Measurements from ENCODE around the gene OPN3. TPM values are rescaled to one million over a fixed set of nuclear protein-coding genes. Genes with fewer than 3 reads are reported as not detected.

OPN3 gene
- total RNA-seq, 1 experiment from 2014 or later = 7.8 TPM

DNA sequence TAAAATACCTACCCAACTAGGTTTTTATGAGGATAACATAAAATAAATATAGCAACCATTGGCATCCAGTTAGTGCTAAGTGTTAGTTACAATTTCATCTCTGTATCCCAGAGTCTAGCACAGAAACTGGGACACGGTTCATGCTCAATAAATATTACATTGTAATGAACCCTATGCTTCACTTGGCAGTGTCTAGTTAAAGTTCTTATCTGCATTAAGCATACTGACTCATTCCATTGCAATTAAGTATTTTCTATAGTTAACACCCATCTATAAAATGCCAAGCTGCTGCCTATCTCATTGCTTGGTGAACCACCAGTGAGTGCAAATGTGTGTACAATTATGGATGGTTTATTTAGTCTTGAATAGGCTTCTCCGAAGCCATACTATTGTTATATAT, 15.2 kb downstream of the OPN3 start:
- Histone ChIP-seq H3K4me3 (ENCODE audit: low read depth, low read length) (no peak overlapping the region), H3K27me3 (replicated peaks; ENCODE audit: control insufficient read depth, insufficient read depth, low read length) (no peaks in the 10 kb centered on the region), H3K9me3 (no peaks in the 10 kb centered on the region), H3K4me1 (no peaks in the 10 kb centered on the region), H3K36me3 (ENCODE audit: control insufficient read depth, insufficient read depth, low read length) (no peaks in the 10 kb centered on the region)
- Mint-ChIP-seq H3K27me3 (ENCODE audit: insufficient read depth, unreplicated experiment) (no peaks in the 10 kb centered on the region), H3K4me3 (ENCODE audit: unreplicated experiment) (no peak overlapping the region), H3K36me3 (ENCODE audit: insufficient read depth, unreplicated experiment) (peaks cover 16% of the 10 kb centered on the region), H3K9me3 (ENCODE audit: unreplicated experiment) (no peaks in the 10 kb centered on the region), H3K4me1 (ENCODE audit: low read depth, unreplicated experiment) (no peaks in the 10 kb centered on the region), H3K27ac (ENCODE audit: unreplicated experiment) (no peak overlapping the region)
- TF ChIP-seq, protein P1, sequence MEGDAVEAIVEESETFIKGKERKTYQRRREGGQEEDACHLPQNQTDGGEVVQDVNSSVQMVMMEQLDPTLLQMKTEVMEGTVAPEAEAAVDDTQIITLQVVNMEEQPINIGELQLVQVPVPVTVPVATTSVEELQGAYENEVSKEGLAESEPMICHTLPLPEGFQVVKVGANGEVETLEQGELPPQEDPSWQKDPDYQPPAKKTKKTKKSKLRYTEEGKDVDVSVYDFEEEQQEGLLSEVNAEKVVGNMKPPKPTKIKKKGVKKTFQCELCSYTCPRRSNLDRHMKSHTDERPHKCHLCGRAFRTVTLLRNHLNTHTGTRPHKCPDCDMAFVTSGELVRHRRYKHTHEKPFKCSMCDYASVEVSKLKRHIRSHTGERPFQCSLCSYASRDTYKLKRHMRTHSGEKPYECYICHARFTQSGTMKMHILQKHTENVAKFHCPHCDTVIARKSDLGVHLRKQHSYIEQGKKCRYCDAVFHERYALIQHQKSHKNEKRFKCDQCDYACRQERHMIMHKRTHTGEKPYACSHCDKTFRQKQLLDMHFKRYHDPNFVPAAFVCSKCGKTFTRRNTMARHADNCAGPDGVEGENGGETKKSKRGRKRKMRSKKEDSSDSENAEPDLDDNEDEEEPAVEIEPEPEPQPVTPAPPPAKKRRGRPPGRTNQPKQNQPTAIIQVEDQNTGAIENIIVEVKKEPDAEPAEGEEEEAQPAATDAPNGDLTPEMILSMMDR (IDR thresholded peaks at IDR 0.05; ENCODE audit: insufficient read depth in 1 of 2, low read depth in 1 of 2, low read length in 1 of 2, severe bottlenecking in 1 of 2, unreplicated experiment in 1 of 2) = no peak
- DNase-seq = no peak
- ChIA-PET POLR2A (no interaction called here), CTCF (interaction anchor here (0.7 kb wide), 1 partner anchor 12 kb away, joined by 3 read pairs; no protein-coding TSS in a partner anchor)
- no TSS peak for BruUV-seq (replicated peaks)
- intact Hi-C loops (cut with micrococcal nuclease; ENCODE audit: unreplicated experiment) = no loop called here

DNA sequence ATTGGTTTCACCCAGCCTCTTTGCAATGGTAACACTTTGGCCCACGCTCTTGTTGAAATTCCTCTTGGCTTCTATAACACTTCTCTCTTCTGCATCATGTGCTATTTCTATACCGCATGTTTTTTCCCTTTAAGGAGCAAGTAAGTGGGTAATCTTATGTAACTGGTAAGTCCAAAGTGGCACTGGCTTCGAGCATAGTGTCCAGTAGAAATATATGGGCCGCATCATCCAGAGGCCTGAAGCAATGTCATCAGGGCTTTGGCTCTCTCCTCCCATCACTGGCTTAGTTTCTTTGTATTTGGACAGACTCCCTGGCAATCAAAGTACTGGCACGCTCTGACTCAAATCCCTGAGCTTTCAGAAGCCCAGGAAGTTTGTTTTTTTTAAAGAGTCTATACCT, 17.5 kb downstream of the OPN3 start:
- H3K4me1 ChIP-seq = no peaks in the 10 kb centered on the region
- BruUV-seq (replicated peaks) = no TSS peak
- no peaks in the 10 kb centered on the region for H3K27me3 ChIP-seq (replicated peaks; ENCODE audit: control insufficient read depth, insufficient read depth, low read length)
- no peaks in the 10 kb centered on the region for H3K9me3 ChIP-seq
- ChIA-PET POLR2A (no interaction called here), CTCF (no interaction called here)
- no peak overlapping the region for H3K27ac Mint-ChIP-seq (ENCODE audit: unreplicated experiment)
- H3K4me3 Mint-ChIP-seq (ENCODE audit: unreplicated experiment) = no peak overlapping the region
- DNase-seq = no peak
- intact Hi-C loops (cut with micrococcal nuclease; ENCODE audit: unreplicated experiment) = no loop called here
- no peaks in the 10 kb centered on the region for H3K9me3 Mint-ChIP-seq (ENCODE audit: unreplicated experiment)
- no peaks in the 10 kb centered on the region for H3K27me3 Mint-ChIP-seq (ENCODE audit: insufficient read depth, unreplicated experiment)
- TF ChIP-seq, protein P1 (IDR thresholded peaks at IDR 0.05; ENCODE audit: insufficient read depth in 1 of 2, low read depth in 1 of 2, low read length in 1 of 2, severe bottlenecking in 1 of 2, unreplicated experiment in 1 of 2) = no peak
- H3K4me3 ChIP-seq (ENCODE audit: low read depth, low read length) = no peak overlapping the region
- H3K36me3 ChIP-seq (ENCODE audit: control insufficient read depth, insufficient read depth, low read length) = no peaks in the 10 kb centered on the region
- peaks cover 16% of the 10 kb centered on the region for H3K36me3 Mint-ChIP-seq (ENCODE audit: insufficient read depth, unreplicated experiment)
- H3K4me1 Mint-ChIP-seq (ENCODE audit: low read depth, unreplicated experiment) = no peaks in the 10 kb centered on the region

DNA sequence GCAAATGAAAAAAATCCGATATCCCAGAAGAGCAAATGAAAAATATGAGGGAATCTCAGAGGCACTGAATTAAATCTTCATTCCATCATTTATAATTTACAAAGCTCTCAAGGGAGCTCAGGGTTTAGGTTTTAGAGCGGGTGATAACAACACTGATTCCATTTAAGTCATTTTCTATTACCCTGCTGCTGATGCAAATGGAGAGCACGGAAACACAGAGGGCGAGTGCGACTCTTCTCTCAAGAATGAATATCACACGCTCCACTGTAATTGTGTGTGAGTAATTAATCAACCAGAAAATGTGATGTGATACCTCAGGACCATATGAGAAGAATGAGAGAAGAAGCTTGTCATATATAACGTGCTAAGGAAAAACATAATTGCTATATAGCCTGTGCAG, 22.7 kb downstream of the OPN3 start:
- Histone ChIP-seq H3K4me3 (ENCODE audit: low read depth, low read length) (no peak overlapping the region), H3K36me3 (ENCODE audit: control insufficient read depth, insufficient read depth, low read length) (no peaks in the 10 kb centered on the region), H3K4me1 (no peaks in the 10 kb centered on the region), H3K9me3 (no peaks in the 10 kb centered on the region), H3K27me3 (replicated peaks; ENCODE audit: control insufficient read depth, insufficient read depth, low read length) (no peaks in the 10 kb centered on the region)
- no peak overlapping the region for H3K27ac Mint-ChIP-seq (ENCODE audit: unreplicated experiment)
- intact Hi-C loops (cut with micrococcal nuclease; ENCODE audit: unreplicated experiment) = no loop called here
- no peaks in the 10 kb centered on the region for H3K27me3 Mint-ChIP-seq (ENCODE audit: insufficient read depth, unreplicated experiment)
- peaks cover 21% of the 10 kb centered on the region for H3K4me1 Mint-ChIP-seq (ENCODE audit: low read depth, unreplicated experiment)
- DNase-seq = no peak
- peaks cover 7% of the 10 kb centered on the region for H3K36me3 Mint-ChIP-seq (ENCODE audit: insufficient read depth, unreplicated experiment)
- no peak overlapping the region for H3K4me3 Mint-ChIP-seq (ENCODE audit: unreplicated experiment)
- no TSS peak for BruUV-seq (replicated peaks)
- H3K9me3 Mint-ChIP-seq (ENCODE audit: unreplicated experiment) = no peaks in the 10 kb centered on the region
- TF ChIP-seq, protein P1 (IDR thresholded peaks at IDR 0.05; ENCODE audit: insufficient read depth in 1 of 2, low read depth in 1 of 2, low read length in 1 of 2, severe bottlenecking in 1 of 2, unreplicated experiment in 1 of 2) = no peak
- CTCF ChIA-PET = no interaction called here
- POLR2A ChIA-PET = no interaction called here
